Stomach (tissue), 4 donors: ENCODE measurements around the gene ABLIM2.

Source experiments
- CTCF ChIP-seq, 7 experiments: fragments of 450-650 bp in 4 of 7; fragments of 200-600 bp in 3 of 7; sonication (generic) in 3 of 7; IDR thresholded peaks; one replicate each; pipeline ENCODE4 v1.5.1; 2016 to 2019; ENCODE audit warnings: antibody characterized with exemption in 7 of 7, control low read depth in 2 of 7, mild to moderate bottlenecking in 1 of 7
- EP300 ChIP-seq: sonication (generic); formaldehyde crosslinking; IDR thresholded peaks from one replicate; pipeline ENCODE4 v1.6.1; 2017; ENCODE audit warnings: antibody characterized with exemption
- POLR2A ChIP-seq, 4 donors: fragments of 450-650 bp; IDR thresholded peaks; one replicate each; pipeline ENCODE4 v1.6.1; 2016; ENCODE audit warnings: antibody characterized with exemption in 4 of 4, control low read depth in 2 of 4, mild to moderate bottlenecking in 1 of 4, moderate library complexity in 1 of 4
- POLR2AphosphoS5 ChIP-seq, 3 donors: sonication (generic); formaldehyde crosslinking; IDR thresholded peaks; one replicate each; pipeline ENCODE4 v1.6.1; 2016; ENCODE audit warnings: antibody characterized with exemption in 3 of 3

GRCh38 chr4:8060632-8061031 is 98.0 kb downstream of the ABLIM2 start:
- no peak for TF ChIP-seq POLR2A (IDR thresholded peaks at IDR 0.05)
- TF ChIP-seq CTCF (IDR thresholded peaks at IDR 0.05): no peak
- no peak for TF ChIP-seq EP300
- no peak for TF ChIP-seq POLR2AphosphoS5 (IDR thresholded peaks at IDR 0.05)
